H1 (cell line): Measurements from ENCODE around the gene CD300A. TPM values are rescaled to one million over a fixed set of nuclear protein-coding genes. Genes with fewer than 3 reads are reported as not detected.

ENCODE experiments used
- HDAC2 ChIP-seq, 2 experiments: fragments of 300-600 bp in 1 of 2; sonication (generic) in 1 of 2; IDR thresholded peaks; 2 replicates each; pipeline ENCODE4 v1.6.1; 2011 to 2012; ENCODE audit warnings: low read depth in 2 of 2, low read length in 2 of 2, mild to moderate bottlenecking in 2 of 2, moderate library complexity in 2 of 2, borderline replicate concordance in 1 of 2, inconsistent platforms in 1 of 2
- POLR2A ChIP-seq, 2 experiments: IDR thresholded peaks; 1 replicate in 1 of 2; 2 replicates in 1 of 2; pipeline ENCODE4 v1.6.1; 2011; ENCODE audit warnings: low read depth in 2 of 2, low read length in 2 of 2, mild to moderate bottlenecking in 2 of 2; ENCODE audit errors: control extremely low read depth in 1 of 2
- polyA plus RNA-seq, 7 experiments: library from polyadenylated mRNA; depleted of rRNA in 3 of 7; stranded (reverse) in 5 of 7; unstranded in 2 of 7; fragments of >200 nt in 5 of 7; fragments of 200-250 nt in 2 of 7; gene quantifications; 1 replicate in 5 of 7; 2 replicates in 1 of 7; 4 replicates in 1 of 7; pipeline versions ENCODE4 v1.2.1 to v1.2.3, GENCODE V29; 2011 to 2013; ENCODE audit warnings: missing spikeins in 2 of 7, mixed read lengths in 2 of 7
- total RNA-seq: library from RNA; stranded (reverse); fragmentation: NEBNext Ultra II Directional; extraction: Animal tissue kit (Norgen Biotek cat#: 25700); gene quantifications from 2 replicates; pipeline ENCODE4 v1.2.1, GENCODE V29; 2021

CD300A gene
- total and polyA plus RNA-seq, 2 of the 8 experiments (the other 6 are each of a cell fraction or from before 2014, with no cell fraction given): 0.52 to 1.3 TPM

- TF ChIP-seq HDAC2 (IDR thresholded peaks at IDR 0.05; ENCODE audit: borderline replicate concordance in 1 of 2, low read depth in 2 of 2, low read length in 2 of 2) (no peak), POLR2A (IDR thresholded peaks at IDR 0.05; ENCODE audit: control extremely low read depth in 1 of 2, low read depth in 2 of 2, low read length in 2 of 2) (no peak)
- TF ChIP-seq, all 59 proteins: peak for 0
Measured at GRCh38 chr17:74525465-74525725, 59.0 kb downstream of the CD300A start (continued).
